MM.1S (cell line): ENCODE measurements around the gene MILR1.

Experiments
- CTCF ChIP-seq: fragments of 300-600 bp; sonication (generic); IDR thresholded peaks from 2 replicates; pipeline ENCODE4 v1.5.1; 2016; ENCODE audit warnings: antibody characterized with exemption, low read length, mixed read lengths
- EZH2 ChIP-seq: fragments of 300-600 bp; sonication (generic); optimal IDR thresholded peaks from 2 replicates; pipeline ENCODE3; 2017; ENCODE audit warnings: low read depth, mild to moderate bottlenecking, antibody characterized with exemption, low read length, mixed read lengths
- EZH2phosphoT487 ChIP-seq: fragments of 300-600 bp; sonication (generic); IDR thresholded peaks from 2 replicates; pipeline ENCODE4 v1.6.1; 2018; ENCODE audit warnings: antibody characterized with exemption, low read length

- TF ChIP-seq CTCF (peak; percentile 65), EZH2 (no peak), EZH2phosphoT487 (no peak)
These were observed 58.5 kb downstream of the MILR1 start for GRCh38 chr17:64507413-64507782.
